IPS-18c (cell line): ENCODE measurements around the gene SEL1L2.

Experiments
- H3K4me3 ChIP-seq: 2 replicates; pipeline ENCODE4 v1.7.0; 2013; ENCODE audit warnings: low read depth, mild to moderate bottlenecking, low read length, moderate library complexity; ENCODE audit not compliant: insufficient read depth
- H3K9me3 ChIP-seq: one replicate; pipeline ENCODE4 v1.6.1; 2013; ENCODE audit warnings: mild to moderate bottlenecking, low read length, moderate library complexity; ENCODE audit not compliant: control insufficient read depth, insufficient read depth

Gene SEL1L2

DNA sequence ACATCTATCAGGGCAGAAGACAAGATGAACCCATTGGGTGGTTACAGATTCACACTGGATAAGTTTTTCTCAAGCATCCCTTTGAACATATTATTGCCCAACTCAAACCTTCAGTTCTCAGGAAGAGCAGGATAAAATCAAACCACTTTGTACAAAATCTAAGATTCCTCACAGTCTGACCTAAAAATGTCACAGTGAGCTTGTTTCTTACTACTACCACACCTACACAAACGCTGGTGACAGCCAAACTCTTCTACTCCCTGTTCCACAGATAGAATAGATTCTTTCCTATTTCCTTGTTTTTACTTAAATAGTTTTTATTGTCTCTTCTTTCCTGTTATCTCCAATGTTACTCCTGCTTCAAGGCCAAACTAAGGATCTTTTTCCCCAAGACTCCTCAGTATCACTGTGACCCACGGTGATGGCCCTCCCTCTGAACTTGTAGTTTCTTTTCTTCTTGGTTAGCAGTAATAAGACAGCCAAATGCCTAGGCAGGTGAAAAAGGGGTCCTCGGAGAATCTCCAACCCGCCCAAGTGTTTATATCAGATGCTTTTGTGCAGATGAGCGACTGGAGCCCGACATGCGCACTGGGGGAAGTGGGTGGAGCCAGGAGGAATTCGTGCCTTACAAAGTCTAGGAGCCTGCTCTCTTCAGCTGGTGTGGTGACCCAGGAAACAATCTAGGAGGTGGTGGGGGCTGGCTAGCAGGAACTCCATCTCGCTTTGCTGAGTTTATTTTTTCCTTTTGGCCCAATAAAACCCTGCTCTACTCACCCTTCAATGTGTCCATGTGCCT lies 53.4 kb downstream of the SEL1L2 start:
- no peak overlapping the region for H3K4me3 ChIP-seq
- no peaks in the 10 kb centered on the region for H3K9me3 ChIP-seq

DNA sequence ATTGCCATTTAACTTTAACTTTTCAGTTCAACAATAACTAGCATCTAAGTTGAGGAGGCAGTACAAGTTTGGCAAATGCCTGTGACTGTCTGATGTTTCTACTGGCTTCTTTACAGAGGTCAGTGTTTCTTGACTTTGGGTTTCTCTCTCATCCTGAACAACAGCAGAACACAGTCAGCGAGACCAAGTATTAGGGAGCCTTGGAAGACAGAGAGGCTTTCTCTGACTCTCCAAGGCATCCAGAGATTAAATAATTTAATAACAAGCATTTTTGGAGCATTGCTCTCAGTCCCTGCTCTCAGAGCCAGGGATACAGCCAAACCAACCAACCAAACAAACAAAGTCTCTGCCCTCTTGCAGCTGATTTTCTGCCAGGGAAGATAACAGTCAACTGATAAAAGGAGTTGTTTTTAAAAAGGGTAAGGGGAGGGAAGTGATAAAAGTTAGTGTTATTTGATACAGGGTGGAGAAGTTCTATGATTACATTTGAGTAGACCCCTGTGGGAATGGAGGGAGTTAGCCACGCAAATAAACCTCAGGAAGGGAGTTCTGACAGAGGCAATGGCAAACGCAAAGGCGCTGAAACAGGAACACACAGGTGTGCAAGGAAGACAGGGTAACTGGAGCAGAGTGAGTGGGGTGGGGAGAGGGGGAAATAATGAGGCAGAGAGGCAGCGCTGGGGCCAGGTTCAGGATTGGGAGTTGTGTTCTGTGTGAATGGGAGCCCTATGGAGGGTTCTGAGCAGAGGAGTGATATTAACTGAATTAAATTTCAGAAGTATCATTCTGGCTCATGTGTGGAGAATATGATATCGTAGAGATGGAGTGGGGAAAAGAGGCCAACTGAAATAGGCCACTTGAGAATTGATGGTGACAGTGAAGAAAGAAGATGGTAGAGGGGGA lies 55.2 kb downstream of the SEL1L2 start:
- Histone ChIP-seq H3K9me3 (no peaks in the 10 kb centered on the region), H3K4me3 (no peak overlapping the region)

DNA sequence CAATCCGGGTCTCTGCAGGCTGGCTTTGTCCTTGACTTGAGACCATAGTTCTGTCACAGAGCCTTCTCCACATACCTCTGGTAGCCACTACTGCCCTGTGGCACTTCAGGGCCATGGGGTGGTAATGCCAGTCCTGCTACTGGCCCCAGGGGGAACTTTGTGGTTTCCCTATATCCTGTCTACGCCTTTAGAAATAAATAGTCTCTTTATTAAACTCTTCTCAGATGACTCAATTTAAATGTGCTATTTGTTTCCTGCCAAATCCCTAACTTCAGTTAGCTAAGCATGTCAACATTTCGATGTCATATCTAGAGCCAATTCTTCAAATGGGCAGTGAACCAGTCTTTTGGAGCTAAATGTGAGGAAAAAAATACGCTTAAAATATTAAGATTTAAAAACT lies 60.1 kb downstream of the SEL1L2 start:
- H3K4me3 ChIP-seq: no peak overlapping the region
- H3K9me3 ChIP-seq: no peaks in the 10 kb centered on the region

DNA sequence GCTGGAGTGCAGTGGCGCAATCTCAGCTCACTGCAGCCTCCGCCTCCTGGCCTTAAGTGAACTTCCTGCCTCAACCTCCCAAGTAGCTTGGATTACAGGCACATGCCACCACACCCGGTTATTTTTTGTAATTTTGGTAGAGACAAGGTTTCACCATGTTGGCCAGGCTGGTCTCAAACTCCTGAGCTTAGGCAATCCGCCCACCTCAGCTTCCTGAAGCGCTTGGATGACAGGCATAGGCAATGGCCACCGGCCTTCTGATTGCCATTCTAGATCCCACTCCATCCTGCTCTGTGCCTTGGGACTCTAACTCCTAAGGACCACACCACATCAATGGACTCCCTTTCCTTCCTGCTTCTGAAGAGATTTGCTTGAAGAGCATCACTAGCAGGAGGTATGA lies 60.6 kb downstream of the SEL1L2 start:
- H3K4me3 ChIP-seq: no peak overlapping the region
- no peaks in the 10 kb centered on the region for H3K9me3 ChIP-seq

DNA sequence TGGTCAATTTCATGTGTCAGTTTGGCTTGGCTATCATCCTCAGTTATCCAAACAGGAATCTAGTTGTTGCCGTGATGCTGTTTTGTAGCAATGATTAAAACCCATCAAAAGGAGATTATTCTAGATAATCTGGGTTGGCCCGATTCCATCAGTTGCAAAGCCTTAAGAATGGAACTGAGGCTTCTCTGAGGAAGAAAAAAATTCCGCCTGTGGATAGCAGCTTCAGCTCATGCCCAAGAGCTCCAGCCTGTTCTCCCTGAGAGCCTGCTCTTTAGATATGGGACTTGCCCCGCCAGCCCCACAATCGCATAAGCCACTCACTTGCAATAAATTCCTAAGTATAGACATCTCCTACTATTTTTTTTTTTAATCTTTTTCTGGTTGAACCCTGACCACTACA lies 61.5 kb downstream of the SEL1L2 start:
- no peaks in the 10 kb centered on the region for H3K9me3 ChIP-seq
- H3K4me3 ChIP-seq: no peak overlapping the region

DNA sequence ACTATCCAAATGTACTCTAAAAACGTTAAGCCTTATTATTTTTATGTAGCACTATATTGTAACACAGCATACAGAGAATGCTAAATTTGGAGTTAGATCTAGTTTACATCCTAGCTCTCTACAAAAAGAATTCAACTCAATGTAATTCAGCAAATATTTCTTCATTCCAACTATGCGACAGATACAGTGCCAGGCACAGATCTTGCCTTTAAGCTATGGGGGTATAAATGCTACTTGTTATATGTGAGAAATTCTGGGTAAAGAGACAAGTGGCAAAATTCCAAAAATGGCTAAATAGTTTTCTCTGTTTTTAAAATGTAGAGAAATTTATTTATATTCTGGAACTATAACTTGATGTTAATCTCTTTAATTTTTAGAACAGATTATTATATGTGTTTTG lies 63.2 kb downstream of the SEL1L2 start:
- no peak overlapping the region for H3K4me3 ChIP-seq
- H3K9me3 ChIP-seq: no peaks in the 10 kb centered on the region

DNA sequence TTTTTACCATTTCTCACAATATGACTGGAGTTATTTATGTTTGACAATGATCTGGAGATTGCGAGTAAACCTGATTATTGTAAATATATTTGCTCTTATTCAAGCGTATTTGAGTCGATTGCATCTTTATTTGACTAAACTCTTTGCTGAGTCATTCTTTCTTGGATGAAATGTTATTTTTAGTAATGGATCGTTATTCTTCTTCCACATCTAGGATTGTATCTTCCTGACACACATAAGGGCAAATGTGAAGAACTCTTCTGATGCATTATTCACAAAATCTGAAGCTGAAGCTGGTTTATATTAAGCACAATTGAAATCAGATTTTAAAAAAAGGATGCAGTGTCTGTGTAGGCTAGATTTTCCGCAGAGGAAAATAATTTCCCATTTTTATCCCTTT lies 68.2 kb downstream of the SEL1L2 start:
- Histone ChIP-seq H3K9me3 (no peaks in the 10 kb centered on the region), H3K4me3 (no peak overlapping the region)

DNA sequence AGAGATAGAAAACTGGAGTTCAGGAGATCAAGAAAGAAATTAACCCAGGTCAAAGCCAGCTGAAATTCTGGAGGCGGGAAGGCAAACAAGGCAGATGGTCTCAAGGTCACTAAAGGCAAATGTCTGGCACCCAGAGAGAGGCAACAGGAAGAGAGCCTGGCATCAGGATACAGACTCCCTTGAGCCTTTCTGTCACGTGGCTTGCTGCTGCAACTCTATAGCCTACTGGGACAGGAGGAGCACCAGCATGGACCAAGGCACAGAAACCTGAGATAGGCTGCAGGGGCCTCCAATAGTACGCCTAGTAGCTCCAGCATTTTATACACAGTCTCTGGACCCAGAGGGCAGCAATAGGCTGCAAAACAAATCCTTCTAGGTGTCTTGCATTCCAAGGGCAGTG lies 75.1 kb downstream of the SEL1L2 start:
- no peak overlapping the region for H3K4me3 ChIP-seq
- no peaks in the 10 kb centered on the region for H3K9me3 ChIP-seq

DNA sequence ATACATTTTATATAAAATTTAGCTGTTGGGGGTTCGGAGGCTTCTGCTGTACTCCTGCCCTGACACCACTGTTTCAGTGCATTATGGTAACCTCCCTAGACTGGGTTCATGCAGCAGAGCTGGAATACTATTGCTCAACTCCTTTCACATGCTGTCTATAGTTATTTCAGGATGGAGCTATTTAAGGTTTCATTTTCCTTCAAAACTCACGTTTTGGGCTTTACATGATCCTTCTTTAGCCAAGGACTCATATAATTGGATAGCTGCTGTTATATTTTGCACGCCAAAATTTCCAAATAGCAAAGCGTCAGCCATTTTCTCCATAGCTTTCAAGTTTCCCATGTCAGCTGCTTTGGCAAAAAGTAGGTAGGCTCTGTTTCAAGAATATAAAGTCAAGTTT lies 76.8 kb downstream of the SEL1L2 start:
- Histone ChIP-seq H3K9me3 (no peaks in the 10 kb centered on the region), H3K4me3 (no peak overlapping the region)

DNA sequence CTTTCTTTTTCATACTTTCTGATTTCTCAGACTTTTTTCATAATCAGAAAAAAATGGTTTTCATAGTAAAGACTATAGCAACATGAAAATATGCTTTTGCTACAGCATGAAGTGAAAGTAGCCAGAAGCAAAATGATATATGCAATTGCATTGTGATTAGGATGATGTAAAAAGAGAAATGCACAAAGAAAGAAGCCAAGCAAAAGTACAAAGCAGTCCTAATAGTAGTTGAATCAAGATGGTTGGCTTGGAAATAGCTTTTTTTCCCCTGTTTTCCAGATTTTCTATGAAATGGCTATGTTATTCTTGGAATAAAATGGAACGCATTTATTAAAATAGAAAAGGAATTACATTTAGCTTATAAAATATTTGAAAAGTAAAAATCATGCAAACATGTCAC lies 77.3 kb downstream of the SEL1L2 start:
- Histone ChIP-seq H3K4me3 (no peak overlapping the region), H3K9me3 (no peaks in the 10 kb centered on the region)

DNA sequence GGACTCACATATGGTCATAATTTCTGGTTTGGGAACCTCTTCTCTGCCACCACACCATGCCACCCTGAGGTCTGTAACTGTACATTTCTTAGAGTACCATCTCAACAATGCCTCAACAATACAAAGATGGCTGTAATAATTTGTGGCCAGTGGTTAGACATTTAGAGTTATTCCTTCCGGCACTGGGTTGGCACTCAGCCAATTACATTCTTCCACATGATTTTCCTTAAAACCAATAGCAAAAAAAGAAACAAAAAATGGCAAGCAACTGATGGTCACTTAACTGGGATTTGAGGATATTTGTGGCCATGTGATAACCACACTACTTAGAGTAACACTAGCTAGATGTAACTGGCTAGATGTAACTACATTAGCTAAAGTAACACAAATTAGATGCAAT lies 79.9 kb downstream of the SEL1L2 start:
- H3K4me3 ChIP-seq: no peak overlapping the region

DNA sequence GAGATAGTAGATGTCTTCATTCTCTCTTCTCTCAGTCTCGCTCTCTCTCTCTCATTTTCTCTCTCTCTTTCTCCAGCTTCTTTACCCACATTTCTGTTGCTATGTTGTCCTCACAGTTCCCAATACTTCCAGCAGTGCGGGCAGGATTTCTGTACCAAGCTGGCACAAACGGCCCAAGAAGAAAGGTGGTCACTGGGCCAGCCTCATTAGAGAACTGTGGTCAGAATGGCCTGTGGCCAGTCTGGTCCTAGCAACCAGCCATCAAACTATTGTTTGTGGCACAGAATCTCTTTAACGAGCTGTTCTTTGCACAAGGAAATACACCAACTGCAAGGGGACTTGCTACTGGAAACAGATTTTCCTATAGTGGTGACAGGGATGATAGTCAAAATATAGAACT lies 81.3 kb downstream of the SEL1L2 start:
- H3K4me3 ChIP-seq: no peak overlapping the region
- no peaks in the 10 kb centered on the region for H3K9me3 ChIP-seq

More for the DNA sequence above, 79.9 kb downstream of the SEL1L2 start:
- no peaks in the 10 kb centered on the region for H3K9me3 ChIP-seq

DNA sequence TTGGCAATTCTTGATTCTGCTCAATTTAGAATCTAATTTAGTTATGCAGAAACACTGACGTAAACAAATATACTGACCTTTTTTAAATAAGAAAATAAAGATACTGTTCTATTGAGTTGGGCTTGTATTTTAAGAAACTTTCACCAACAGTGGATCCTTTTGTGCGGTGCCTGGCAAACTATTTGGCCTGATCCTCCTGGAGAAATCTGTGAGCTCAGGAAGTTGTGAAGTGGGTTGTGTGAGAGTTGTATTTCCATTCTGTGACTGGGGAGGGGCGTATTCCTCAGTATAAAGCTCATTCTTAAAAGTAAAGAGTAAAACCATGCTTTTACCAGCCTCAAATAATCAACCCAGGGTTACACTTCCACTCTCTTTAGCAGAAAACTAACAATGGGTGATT lies 85.6 kb downstream of the SEL1L2 start:
- H3K9me3 ChIP-seq: no peaks in the 10 kb centered on the region
- H3K4me3 ChIP-seq: no peak overlapping the region

DNA sequence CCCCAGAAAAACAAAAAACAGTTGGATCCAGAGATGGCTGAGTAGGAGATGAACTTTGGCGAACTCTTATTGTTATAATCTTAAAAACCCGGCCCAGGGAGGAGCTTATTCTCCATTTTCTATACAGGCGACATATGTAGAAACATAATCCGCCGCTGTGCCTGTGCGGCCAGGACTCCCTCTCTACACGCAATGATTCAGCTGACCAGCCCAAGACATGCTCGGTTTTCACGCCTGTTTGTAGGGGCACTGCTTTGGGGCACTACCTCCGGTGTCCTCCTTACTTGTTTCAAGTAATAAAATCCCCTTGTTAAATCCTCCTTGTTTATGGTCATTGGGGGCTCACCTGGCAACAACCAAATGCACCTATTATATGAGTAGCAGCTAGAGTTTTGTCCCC lies 89.9 kb downstream of the SEL1L2 start:
- Histone ChIP-seq H3K9me3 (no peaks in the 10 kb centered on the region), H3K4me3 (no peak overlapping the region)

DNA sequence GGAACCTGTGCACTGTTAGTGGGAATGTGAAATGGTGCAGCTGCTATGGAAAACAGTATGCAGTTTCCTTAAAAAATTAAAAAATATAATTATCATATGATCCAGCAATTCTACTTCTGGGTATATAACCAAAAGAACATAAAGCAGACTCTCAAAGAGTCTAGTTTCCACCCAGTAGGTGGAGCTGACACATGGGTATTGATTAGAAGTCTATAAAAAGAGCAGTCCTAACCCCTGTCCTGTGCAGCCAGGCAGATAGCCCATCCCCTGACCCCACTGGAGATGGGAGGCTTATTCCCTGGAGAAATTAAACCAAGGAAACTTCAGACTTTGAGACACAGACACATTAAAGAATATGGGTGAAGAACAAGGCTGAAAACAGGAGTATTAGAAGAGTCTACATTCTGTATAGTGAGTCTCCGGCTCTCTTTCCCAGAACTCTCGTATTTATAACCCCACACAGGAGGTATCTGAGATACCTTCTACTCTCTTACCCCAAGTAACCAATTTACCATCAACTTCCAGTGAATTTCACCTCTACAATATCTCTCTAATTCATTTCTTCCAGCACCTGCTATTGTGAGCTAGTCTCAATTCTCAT lies 92.3 kb downstream of the SEL1L2 start:
- no peaks in the 10 kb centered on the region for H3K9me3 ChIP-seq
- H3K4me3 ChIP-seq: no peak overlapping the region

DNA sequence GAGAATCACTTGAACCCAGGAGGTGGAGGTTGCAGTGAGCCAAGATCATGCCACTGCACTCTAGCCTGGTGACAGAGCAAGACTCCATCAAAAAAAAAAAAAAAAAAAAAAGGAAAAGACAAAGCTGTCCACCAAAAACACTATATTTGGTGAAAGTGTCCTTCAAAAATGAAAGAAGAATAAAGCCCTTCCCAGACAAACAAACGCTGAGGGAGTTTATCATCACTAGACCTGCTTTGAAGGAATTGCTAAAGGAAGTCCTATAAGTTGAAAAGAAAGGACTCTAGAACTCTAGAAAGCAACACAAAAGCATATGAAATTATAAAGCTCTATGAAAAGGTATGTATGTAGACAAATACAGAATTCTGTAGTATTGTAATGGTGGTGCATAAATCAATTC lies 98.8 kb downstream of the SEL1L2 start:
- Histone ChIP-seq H3K4me3 (no peak overlapping the region), H3K9me3 (no peaks in the 10 kb centered on the region)

DNA sequence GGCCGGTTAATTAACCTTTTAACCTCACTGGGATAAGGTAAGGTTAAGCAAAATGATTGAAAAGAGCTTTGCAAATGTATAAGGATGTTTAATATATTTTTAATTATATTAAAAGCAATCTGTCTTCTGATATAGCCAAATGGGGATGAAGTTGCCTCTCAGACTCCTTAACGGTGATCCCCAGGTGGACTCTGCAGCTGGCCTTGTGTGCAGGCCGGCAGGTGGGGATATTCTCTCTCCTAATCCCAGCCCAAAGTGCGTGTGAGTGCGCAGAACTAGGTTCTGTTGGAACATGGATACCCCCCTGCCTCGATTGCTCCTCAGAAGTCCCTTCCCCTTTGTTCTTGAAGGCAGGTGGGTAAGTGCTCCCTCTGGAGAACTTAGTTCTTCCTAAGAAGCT lies 105.6 kb downstream of the SEL1L2 start:
- Histone ChIP-seq H3K9me3 (no peaks in the 10 kb centered on the region), H3K4me3 (no peak overlapping the region)

DNA sequence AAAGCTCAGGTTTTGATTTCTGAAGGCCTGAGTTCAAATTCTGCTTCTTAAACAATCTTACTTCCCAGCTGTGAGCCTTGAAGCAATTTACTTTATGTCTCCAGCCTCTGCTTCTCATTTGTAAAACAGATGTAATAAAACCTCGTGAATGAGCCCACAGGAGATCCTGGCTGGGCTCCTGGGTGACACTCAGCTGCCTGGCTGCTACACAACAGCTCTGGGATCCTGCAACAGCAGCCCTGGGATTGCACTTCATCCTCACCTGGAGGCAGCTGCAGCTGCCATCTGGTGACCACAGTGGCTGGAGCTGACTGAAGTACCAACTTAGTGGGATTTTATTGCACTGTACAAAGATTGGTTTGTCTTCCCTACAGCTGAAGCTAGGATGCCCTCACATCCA lies 107.0 kb downstream of the SEL1L2 start:
- Histone ChIP-seq H3K9me3 (no peaks in the 10 kb centered on the region), H3K4me3 (no peak overlapping the region)
